A673 (cell line): ENCODE results near the gene TTC39B. TPM values are rescaled to one million over a fixed set of nuclear protein-coding genes. Genes with fewer than 3 reads are reported as not detected.

Experiments used
- BruUV-seq: library from RNA; stranded (reverse); fragments of 400-500 nt; replicated peaks from 2 replicates; lab custom pipeline; 2021; lab: Mats Ljungman, UMichigan
- CTCF ChIA-PET: fragments of 300-600 bp; sonication (Branson Sonifier 250); formaldehyde crosslinking; loops from one replicate; lab custom pipeline; 2022; ENCODE audit warnings: antibody characterized with exemption; lab: Charles Lee
- POLR2A ChIA-PET: fragments of 300-600 bp; sonication (Branson Sonifier 250); formaldehyde crosslinking; loops from one replicate; lab custom pipeline; 2022; ENCODE audit warnings: antibody characterized with exemption; ENCODE audit not compliant: low non-redundant PET; lab: Charles Lee
- DNase-seq: peaks from one replicate; pipeline ENCODE4 v3.0.0-alpha.2; 2015; ENCODE audit warnings: low spot score
- H3K27ac ChIP-seq: fragments of 200-600 bp; sonication (generic); 2 replicates; pipeline ENCODE4 v1.5.1; 2016; ENCODE audit warnings: mixed run types, low read depth, mild to moderate bottlenecking, mixed read lengths, antibody characterized with exemption, low read length; ENCODE audit not compliant: poor library complexity, severe bottlenecking
- H3K27me3 ChIP-seq: fragments of 200-600 bp; sonication (generic); replicated peaks from 2 replicates; pipeline ENCODE4 v1.6.1; 2017; ENCODE audit warnings: mixed run types, low read depth, mild to moderate bottlenecking, mixed read lengths, antibody characterized with exemption, low read length; ENCODE audit not compliant: insufficient read depth, poor library complexity
- H3K36me3 ChIP-seq: fragments of 200-600 bp; sonication (generic); 2 replicates; pipeline ENCODE4 v1.6.1; 2016; ENCODE audit warnings: mixed run types, mild to moderate bottlenecking, mixed read lengths, antibody characterized with exemption, low read length; ENCODE audit not compliant: insufficient read depth, poor library complexity, severe bottlenecking
- H3K4me1 ChIP-seq: fragments of 200-600 bp; sonication (generic); 2 replicates; pipeline ENCODE4 v1.6.1; 2017; ENCODE audit warnings: mixed run types, mild to moderate bottlenecking, mixed read lengths, antibody characterized with exemption, low read length; ENCODE audit not compliant: insufficient read depth, poor library complexity, severe bottlenecking
- H3K4me3 ChIP-seq: fragments of 200-600 bp; sonication (generic); 2 replicates; pipeline ENCODE4 v1.5.1; 2016; ENCODE audit warnings: low read depth, mixed run types, mild to moderate bottlenecking, mixed read lengths, low read length; ENCODE audit not compliant: poor library complexity, severe bottlenecking
- H3K9me3 ChIP-seq: fragments of 200-600 bp; sonication (generic); 2 replicates; pipeline ENCODE4 v1.6.1; 2016; ENCODE audit warnings: mixed run types, low read depth, mild to moderate bottlenecking, mixed read lengths, antibody characterized with exemption, low read length; ENCODE audit not compliant: poor library complexity, severe bottlenecking
- CTCF ChIP-seq: fragments of 300-800, 200-600 bp; sonication (generic); conservative IDR thresholded peaks from 2 replicates; pipeline ENCODE4 v1.5.1; 2017; ENCODE audit warnings: low read depth, mild to moderate bottlenecking, antibody characterized with exemption, low read length, moderate library complexity, mixed read lengths
- EZH2 ChIP-seq: fragments of 200-600 bp; sonication (generic); IDR thresholded peaks from 2 replicates; pipeline ENCODE4 v1.6.1; 2017; ENCODE audit warnings: borderline replicate concordance, low read depth, mild to moderate bottlenecking, mixed read lengths, antibody characterized with exemption, low read length; ENCODE audit not compliant: poor library complexity, severe bottlenecking
- intact Hi-C: fragments of 100-400 bp; cut with micrococcal nuclease; formaldehyde crosslinking; loops from one replicate; pipeline ENCODE4 v1.10.0; 2022; ENCODE audit not compliant: unreplicated experiment
- total RNA-seq: library from RNA; stranded (reverse); gene quantifications from 2 replicates; pipeline ENCODE4 v1.2.3, GENCODE V29; 2021

The TTC39B gene
- total RNA-seq, 1 experiment from 2014 or later: 0.52 TPM

- CTCF ChIA-PET: no interaction called here
- Histone ChIP-seq H3K9me3 (no peaks in the 10 kb centered on the region), H3K4me3 (no peak overlapping the region), H3K27ac (no peak overlapping the region), H3K36me3 (no peaks in the 10 kb centered on the region), H3K4me1 (no peaks in the 10 kb centered on the region), H3K27me3 (no peaks in the 10 kb centered on the region)
- intact Hi-C loops: no loop called here
- BruUV-seq: no TSS peak
- TF ChIP-seq EZH2 (no peak), CTCF (no peak)
- DNase-seq: no peak
- POLR2A ChIA-PET: no interaction called here
These were observed 46.9 kb upstream of the TTC39B start for GRCh38 chr9:15353892-15354291.

DNA sequence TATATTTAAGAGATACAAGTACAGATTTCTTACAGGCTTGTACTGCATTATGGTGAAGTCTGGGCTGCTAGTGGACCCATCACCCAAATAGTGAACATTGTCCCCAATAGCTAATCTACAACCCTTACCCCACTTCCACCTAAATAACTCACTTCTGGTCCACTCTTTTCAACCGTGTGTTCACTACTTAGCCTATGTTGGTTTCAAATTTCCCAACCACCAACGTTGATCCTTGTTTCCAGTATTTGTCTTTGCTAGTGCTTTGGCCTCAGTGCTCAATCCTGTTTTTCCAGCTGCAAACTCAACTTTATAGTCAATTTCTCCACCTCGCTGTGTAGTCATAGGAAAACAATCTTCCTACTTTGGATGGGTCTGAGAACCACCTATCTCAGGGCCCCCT lies 45.3 kb upstream of the TTC39B start:
- BruUV-seq: no TSS peak
- Histone ChIP-seq H3K27ac (no peak overlapping the region), H3K36me3 (no peaks in the 10 kb centered on the region), H3K4me1 (no peaks in the 10 kb centered on the region), H3K9me3 (no peaks in the 10 kb centered on the region), H3K4me3 (no peak overlapping the region), H3K27me3 (no peaks in the 10 kb centered on the region)
- CTCF ChIA-PET: no interaction called here
- POLR2A ChIA-PET: no interaction called here
- DNase-seq: no peak
- intact Hi-C loops: no loop called here
- no peak for TF ChIP-seq CTCF
- no peak for TF ChIP-seq EZH2

- CTCF ChIA-PET: no interaction called here
These were observed 43.1 kb upstream of the TTC39B start for GRCh38 chr9:15349892-15350761.

More at GRCh38 chr9:15349892-15350761, 43.1 kb upstream of the TTC39B start:
- no peaks in the 10 kb centered on the region for H3K36me3 ChIP-seq
- peak; percentile 33 for DNase-seq
- H3K4me1 ChIP-seq: no peaks in the 10 kb centered on the region
- POLR2A ChIA-PET: no interaction called here
- no peaks in the 10 kb centered on the region for H3K9me3 ChIP-seq
- no peak overlapping the region for H3K27ac ChIP-seq
- H3K4me3 ChIP-seq: no peak overlapping the region
- TF ChIP-seq CTCF: no peak
- no peak for TF ChIP-seq EZH2
- intact Hi-C loops: no loop called here
- BruUV-seq: no TSS peak
- H3K27me3 ChIP-seq: no peaks in the 10 kb centered on the region
